Testis (tissue), 2 donors: Measurements from ENCODE around the gene ERCC1.

Source experiments
- CTCF ChIP-seq, 3 experiments: fragments of 450-650 bp in 2 of 3; fragments of 200-600 bp in 1 of 3; sonication (generic) in 1 of 3; IDR thresholded peaks; one replicate each; pipeline ENCODE4 v1.5.1; 2016 to 2019; ENCODE audit warnings: antibody characterized with exemption in 3 of 3, mild to moderate bottlenecking in 2 of 3, moderate library complexity in 1 of 3
- POLR2A ChIP-seq: fragments of 450-650 bp; IDR thresholded peaks from one replicate; pipeline ENCODE4 v1.6.1; 2017; ENCODE audit warnings: antibody characterized with exemption, mild to moderate bottlenecking, moderate library complexity

GRCh38 chr19:45471111-45471930, 47.6 kb upstream of the ERCC1 start:
- TF ChIP-seq POLR2A = no peak
- no peak for TF ChIP-seq CTCF (IDR thresholded peaks at IDR 0.05)
